ENCODE measurements around the gene KDELR3.

The KDELR3 gene

DNA sequence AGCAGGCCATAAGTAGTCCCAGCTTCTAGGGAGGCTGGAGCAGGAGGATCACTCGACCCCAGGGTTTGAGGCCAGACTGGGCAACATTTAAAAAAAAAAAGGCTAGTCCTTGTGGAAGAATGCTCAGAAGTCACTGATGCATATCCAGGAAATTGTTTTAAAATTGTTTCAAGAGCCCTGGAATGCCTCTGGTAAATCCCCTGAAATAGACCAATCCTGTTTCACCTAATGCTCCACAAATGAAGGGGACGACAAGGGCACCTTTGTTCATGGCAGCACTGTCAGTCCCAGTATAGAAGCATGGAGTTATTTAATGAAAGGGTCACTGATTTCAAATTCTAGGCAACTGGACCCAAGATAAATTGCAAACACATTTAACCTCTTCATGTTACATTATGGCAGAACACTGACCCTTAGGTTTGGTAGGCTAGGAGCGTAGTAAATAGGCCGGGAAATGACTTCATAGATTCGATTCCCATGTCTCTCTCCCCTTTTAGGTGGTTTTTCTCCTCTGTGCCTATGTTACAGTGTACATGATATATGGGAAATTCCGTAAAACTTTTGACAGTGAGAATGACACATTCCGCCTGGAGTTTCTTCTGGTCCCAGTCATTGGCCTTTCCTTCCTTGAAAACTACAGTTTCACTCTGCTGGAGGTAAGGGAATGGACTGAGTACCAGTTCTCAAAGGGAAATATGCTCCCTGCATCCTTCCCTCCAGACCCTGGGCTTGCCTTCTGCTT is 11.4 kb downstream of the KDELR3 start:
- TF ChIP-seq, protein P1, sequence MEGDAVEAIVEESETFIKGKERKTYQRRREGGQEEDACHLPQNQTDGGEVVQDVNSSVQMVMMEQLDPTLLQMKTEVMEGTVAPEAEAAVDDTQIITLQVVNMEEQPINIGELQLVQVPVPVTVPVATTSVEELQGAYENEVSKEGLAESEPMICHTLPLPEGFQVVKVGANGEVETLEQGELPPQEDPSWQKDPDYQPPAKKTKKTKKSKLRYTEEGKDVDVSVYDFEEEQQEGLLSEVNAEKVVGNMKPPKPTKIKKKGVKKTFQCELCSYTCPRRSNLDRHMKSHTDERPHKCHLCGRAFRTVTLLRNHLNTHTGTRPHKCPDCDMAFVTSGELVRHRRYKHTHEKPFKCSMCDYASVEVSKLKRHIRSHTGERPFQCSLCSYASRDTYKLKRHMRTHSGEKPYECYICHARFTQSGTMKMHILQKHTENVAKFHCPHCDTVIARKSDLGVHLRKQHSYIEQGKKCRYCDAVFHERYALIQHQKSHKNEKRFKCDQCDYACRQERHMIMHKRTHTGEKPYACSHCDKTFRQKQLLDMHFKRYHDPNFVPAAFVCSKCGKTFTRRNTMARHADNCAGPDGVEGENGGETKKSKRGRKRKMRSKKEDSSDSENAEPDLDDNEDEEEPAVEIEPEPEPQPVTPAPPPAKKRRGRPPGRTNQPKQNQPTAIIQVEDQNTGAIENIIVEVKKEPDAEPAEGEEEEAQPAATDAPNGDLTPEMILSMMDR (IDR thresholded peaks at IDR 0.05): no peak

GRCh38 chr22:38481162-38481870 is 13.4 kb downstream of the KDELR3 start:
- no peak for DNase-seq
- Mint-ChIP-seq H3K27ac (peak overlapping the region; percentile 89), H3K36me3 (ENCODE audit: low read depth) (peaks cover 53% of the 10 kb centered on the region), H3K4me3 (no peak overlapping the region), H3K27me3 (ENCODE audit: low read depth, poor library complexity) (no peaks in the 10 kb centered on the region), H3K9me3 (no peaks in the 10 kb centered on the region), H3K4me1 (peaks cover 4% of the 10 kb centered on the region)
- TF ChIP-seq, protein P1 (IDR thresholded peaks at IDR 0.05): no peak

More for the DNA sequence above, 11.4 kb downstream of the KDELR3 start:
- Mint-ChIP-seq H3K36me3 (ENCODE audit: low read depth) (peaks cover 34% of the 10 kb centered on the region), H3K27ac (peak overlapping the region; percentile 57), H3K4me1 (peaks cover 3% of the 10 kb centered on the region), H3K9me3 (no peaks in the 10 kb centered on the region), H3K4me3 (no peak overlapping the region), H3K27me3 (ENCODE audit: low read depth, poor library complexity) (no peaks in the 10 kb centered on the region)
- no peak for DNase-seq

DNA sequence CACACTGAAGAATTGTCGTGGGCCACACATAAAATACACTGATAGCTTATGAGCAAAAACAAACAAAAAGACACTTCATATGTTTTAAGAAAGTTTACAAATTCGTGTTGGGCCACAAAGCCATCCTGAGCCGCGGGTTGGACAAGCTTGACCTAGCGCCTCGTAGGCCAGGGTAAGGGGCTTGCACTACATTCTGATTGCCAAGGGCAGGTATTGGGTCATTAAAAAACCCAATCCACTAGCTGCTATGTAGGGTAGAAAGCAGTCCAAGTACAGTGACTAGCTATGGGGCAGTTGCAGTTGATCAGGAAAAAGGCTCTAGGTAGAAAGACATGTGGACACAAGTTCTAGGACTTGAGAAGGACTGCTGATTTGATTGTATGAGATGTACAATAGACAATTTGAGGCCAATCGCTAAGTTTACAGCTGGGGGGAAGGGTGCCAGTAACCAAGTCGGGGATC is 14.0 kb downstream of the KDELR3 start:
- Mint-ChIP-seq H3K4me3 (no peak overlapping the region), H3K27ac (peak overlapping the region; percentile 59), H3K27me3 (ENCODE audit: low read depth, poor library complexity) (no peaks in the 10 kb centered on the region), H3K9me3 (no peaks in the 10 kb centered on the region), H3K4me1 (peaks cover 5% of the 10 kb centered on the region), H3K36me3 (ENCODE audit: low read depth) (peaks cover 58% of the 10 kb centered on the region)
- no peak for DNase-seq
- TF ChIP-seq, protein P1 (IDR thresholded peaks at IDR 0.05): no peak

DNA sequence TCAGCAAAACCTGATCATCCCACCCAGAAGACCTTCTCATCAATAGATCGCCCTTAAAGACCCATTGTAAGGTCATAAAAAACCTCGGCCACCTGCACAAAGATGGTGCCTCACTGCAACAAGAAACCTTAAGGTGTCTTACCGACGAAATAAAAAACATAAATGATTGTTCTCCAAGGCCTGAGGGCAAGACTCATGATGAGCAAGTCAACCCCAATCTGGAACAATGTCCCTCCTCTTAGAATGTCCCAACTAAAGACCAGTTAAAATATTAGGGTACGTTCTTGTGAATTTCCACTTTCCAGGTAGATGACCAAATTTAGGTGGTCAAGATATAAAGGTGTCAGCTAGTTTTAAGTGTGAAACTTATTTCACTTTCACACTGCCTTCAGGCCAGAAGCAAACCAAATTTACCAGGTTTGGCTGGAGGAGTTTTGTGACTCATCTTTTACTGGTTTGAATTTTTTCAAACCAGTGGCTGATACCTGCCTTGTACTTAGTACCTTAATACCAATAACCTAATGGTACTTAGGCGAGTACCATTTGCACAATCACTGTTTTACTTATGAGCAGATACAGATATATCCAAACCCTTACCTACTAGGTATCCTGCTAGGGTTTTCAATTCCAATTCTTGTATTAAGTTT is 14.9 kb downstream of the KDELR3 start:
- Mint-ChIP-seq H3K27me3 (ENCODE audit: low read depth, poor library complexity) (no peaks in the 10 kb centered on the region), H3K4me3 (no peak overlapping the region), H3K4me1 (peaks cover 5% of the 10 kb centered on the region), H3K27ac (peak overlapping the region; percentile 59), H3K36me3 (ENCODE audit: low read depth) (peaks cover 62% of the 10 kb centered on the region), H3K9me3 (no peaks in the 10 kb centered on the region)
- DNase-seq: no peak
- TF ChIP-seq, protein P1 (IDR thresholded peaks at IDR 0.05): no peak

DNA sequence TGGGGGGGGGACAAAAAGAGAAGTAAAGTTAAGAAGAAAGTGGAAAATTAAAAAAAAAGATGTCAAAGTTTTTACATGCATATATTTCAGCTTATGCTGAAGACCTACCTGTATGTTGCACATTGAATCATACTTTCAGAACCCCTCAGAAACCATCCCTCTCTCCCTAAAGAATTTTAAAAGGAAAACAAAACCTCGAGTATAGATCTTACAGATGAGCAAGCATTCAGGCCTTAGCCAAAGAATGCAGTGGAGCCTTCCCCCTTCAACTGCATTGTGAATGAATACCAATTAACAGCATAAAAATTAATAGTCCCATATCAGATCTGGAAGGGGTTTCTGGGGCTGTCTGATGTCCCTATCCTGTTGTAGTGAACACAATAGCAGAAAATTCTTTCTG is 16.3 kb downstream of the KDELR3 start:
- H3K36me3 Mint-ChIP-seq (ENCODE audit: low read depth): peaks cover 77% of the 10 kb centered on the region

More for the DNA sequence above, 16.3 kb downstream of the KDELR3 start:
- Mint-ChIP-seq H3K4me1 (peaks cover 7% of the 10 kb centered on the region), H3K27me3 (ENCODE audit: low read depth, poor library complexity) (no peaks in the 10 kb centered on the region), H3K27ac (peak overlapping the region; percentile 88), H3K4me3 (no peak overlapping the region), H3K9me3 (no peaks in the 10 kb centered on the region)
- TF ChIP-seq, protein P1 (IDR thresholded peaks at IDR 0.05): no peak
- no peak for DNase-seq

Measured in nephron progenitor cell (in vitro differentiated cells).